Superior temporal gyrus (tissue), 1 donor: ENCODE results near the gene HMSD.

Experiments
- DNase-seq: peaks from one replicate; pipeline ENCODE4 v3.0.0-alpha.2; 2016; ENCODE audit errors: extremely low spot score

HMSD gene

GRCh38 chr18:63956755-63957154 lies 7.7 kb downstream of the HMSD start:
- DNase-seq = no peak

- DNase-seq = no peak
Observed at GRCh38 chr18:63960891-63961290, 11.8 kb downstream of the HMSD start.

- DNase-seq = no peak
Observed at GRCh38 chr18:63961435-63961980, 12.4 kb downstream of the HMSD start.

GRCh38 chr18:63962137-63962536 lies 13.0 kb downstream of the HMSD start:
- DNase-seq = no peak

GRCh38 chr18:63963615-63964256 lies 14.6 kb downstream of the HMSD start:
- peak; percentile 80 for DNase-seq

- no peak for DNase-seq
Observed at GRCh38 chr18:63964908-63965307, 15.8 kb downstream of the HMSD start.

GRCh38 chr18:63965716-63966330 lies 16.7 kb downstream of the HMSD start:
- no peak for DNase-seq

GRCh38 chr18:63969942-63970808 lies 21.1 kb downstream of the HMSD start, which contains the start of gene SERPINB8:
TSS of gene SERPINB8 (plus strand) at chr18:63970081. CDS start at chr18:63978309, 8,228 bp downstream.
- DNase-seq = peak; percentile 95

GRCh38 chr18:63970809-63971205 lies 21.7 kb downstream of the HMSD start:
- no peak for DNase-seq

- DNase-seq = peak; percentile 58
Observed at GRCh38 chr18:63971320-63972001, 22.4 kb downstream of the HMSD start.

GRCh38 chr18:63972002-63972376 lies 22.9 kb downstream of the HMSD start:
- DNase-seq = no peak

- peak; percentile 70 for DNase-seq
Observed at GRCh38 chr18:63974991-63975390, 25.9 kb downstream of the HMSD start.

GRCh38 chr18:63975628-63976027 lies 26.5 kb downstream of the HMSD start:
- DNase-seq = peak; percentile 44

- DNase-seq = no peak
Observed at GRCh38 chr18:63977040-63977439, 27.9 kb downstream of the HMSD start.

- peak; percentile 91 for DNase-seq
Observed at GRCh38 chr18:63979409-63979920, 30.4 kb downstream of the HMSD start.

GRCh38 chr18:63980027-63980426 lies 30.9 kb downstream of the HMSD start:
- no peak for DNase-seq

- DNase-seq = no peak
Observed at GRCh38 chr18:63980896-63981460, 31.9 kb downstream of the HMSD start.

GRCh38 chr18:63981719-63982118 lies 32.6 kb downstream of the HMSD start:
- no peak for DNase-seq

- DNase-seq = no peak
Observed at GRCh38 chr18:63982361-63982760, 33.3 kb downstream of the HMSD start.

GRCh38 chr18:63986885-63987284 lies 37.8 kb downstream of the HMSD start:
- DNase-seq = no peak

- DNase-seq = no peak
Observed at GRCh38 chr18:63987743-63988142, 38.6 kb downstream of the HMSD start.
